ENCODE results near the gene EYS. TPM values are rescaled to one million over a fixed set of nuclear protein-coding genes. Genes with fewer than 3 reads are reported as not detected.

Gene EYS
- total and polyA plus RNA-seq, 2 of the 8 experiments (the other 6 are each of a cell fraction or from before 2014, with no cell fraction given), result 0.05 to 0.13 TPM

GRCh38 chr6:64146094-64146493, 1560.9 kb downstream of the EYS start (continued):
- TF ChIP-seq SAP30 (IDR thresholded peaks at IDR 0.05; ENCODE audit: insufficient read depth, insufficient replicate concordance, low read length) (no peak), TEAD4 (IDR thresholded peaks at IDR 0.05; ENCODE audit: low read depth, low read length) (no peak), SP4 (IDR thresholded peaks at IDR 0.05; ENCODE audit: low read length) (no peak), EP300 (IDR thresholded peaks at IDR 0.05; ENCODE audit: borderline replicate concordance in 1 of 2, low read depth in 2 of 2, low read length in 2 of 2) (no peak)

Measured in H1 (cell line).